ENCODE data around the gene ZNF224.
A peak's percentile ranks its signal among the peaks of the same experiment; 100 is the strongest.
"Not testable (repeated sequence)": the region's sequence is repeated elsewhere in the genome, so short reads cannot be mapped to it uniquely, and the experiment has no call there.

ZNF224 gene

GRCh38 chr19:44093931-44094765 lies at the start of gene ZNF224:
ZNF224 (plus strand) TSS chr19:44094361; CDS start chr19:44097874, 3,513 bp downstream.
- DNase-seq (ENCODE audit: low spot score), result peak; percentile 95

GRCh38 chr19:44050740-44051649 lies 43.2 kb upstream of the ZNF224 start:
- DNase-seq (ENCODE audit: low spot score), result no peak

- DNase-seq (ENCODE audit: low spot score), result peak; percentile 99
Measured at GRCh38 chr19:44051650-44052402, 42.3 kb upstream of the ZNF224 start, which contains the start of gene ZNF223. ZNF223 (plus strand) TSS chr19:44052036; CDS start chr19:44055177, 3,141 bp downstream.

GRCh38 chr19:44055870-44056269 lies 38.3 kb upstream of the ZNF224 start:
- no peak for DNase-seq (ENCODE audit: low spot score)

- no peak for DNase-seq (ENCODE audit: low spot score)
Measured at GRCh38 chr19:44059229-44059628, 34.9 kb upstream of the ZNF224 start.

GRCh38 chr19:44061038-44061437 lies 33.1 kb upstream of the ZNF224 start:
- no peak for DNase-seq (ENCODE audit: low spot score)

GRCh38 chr19:44066305-44066704 lies 27.9 kb upstream of the ZNF224 start:
- DNase-seq (ENCODE audit: low spot score), result no peak

GRCh38 chr19:44069415-44069814 lies 24.7 kb upstream of the ZNF224 start:
- no peak for DNase-seq (ENCODE audit: low spot score)

- DNase-seq (ENCODE audit: low spot score), result peak; percentile 94
Measured at GRCh38 chr19:44071824-44072542, 22.2 kb upstream of the ZNF224 start, which contains the start of gene ZNF284. ZNF284 (plus strand) TSS chr19:44072159; CDS start chr19:44076390, 4,231 bp downstream.

- peak; percentile 48 for DNase-seq (ENCODE audit: low spot score)
Measured at GRCh38 chr19:44072543-44073401, 21.4 kb upstream of the ZNF224 start.

- no peak for DNase-seq (ENCODE audit: low spot score)
Measured at GRCh38 chr19:44076325-44076724, 17.8 kb upstream of the ZNF224 start.

- DNase-seq (ENCODE audit: low spot score), result no peak
Measured at GRCh38 chr19:44092108-44092507, 2.1 kb upstream of the ZNF224 start.

- DNase-seq (ENCODE audit: low spot score), result no peak
Measured at GRCh38 chr19:44107751-44108150, 13.6 kb downstream of the ZNF224 start.

GRCh38 chr19:44109458-44109857 lies 15.3 kb downstream of the ZNF224 start:
- DNase-seq (ENCODE audit: low spot score), result no peak

- peak; percentile 49 for DNase-seq (ENCODE audit: low spot score)
Measured at GRCh38 chr19:44111910-44112463, 17.8 kb downstream of the ZNF224 start.

GRCh38 chr19:44112802-44113137 lies 18.6 kb downstream of the ZNF224 start:
- DNase-seq (ENCODE audit: low spot score), result no peak

- DNase-seq (ENCODE audit: low spot score), result peak; percentile 95
Measured at GRCh38 chr19:44113138-44113783, 19.1 kb downstream of the ZNF224 start, which contains the start of gene ZNF225. ZNF225 (plus strand) TSS chr19:44113399; CDS start chr19:44115828, 2,429 bp downstream.

GRCh38 chr19:44113784-44114390 lies 19.7 kb downstream of the ZNF224 start:
- DNase-seq (ENCODE audit: low spot score), result peak; percentile 29

- not testable (repeated sequence) for DNase-seq (ENCODE audit: low spot score)
Measured at GRCh38 chr19:44121162-44121561, 27.0 kb downstream of the ZNF224 start.
